Gastrocnemius medialis (tissue), 4 donors: ENCODE data around the gene CDK14. TPM values are rescaled to one million over a fixed set of nuclear protein-coding genes. Genes with fewer than 3 reads are reported as not detected.

ENCODE experiments used
- ATAC-seq, 2 donors: fragments of 150-250 bp; one replicate each; pipeline ENCODE4 v1.9.1; 2016
- DNase-seq, 2 donors: peaks; one replicate each; pipeline ENCODE4 v3.0.0-alpha.2; 2019
- H3K27ac ChIP-seq, 4 donors: fragments of 200-600 bp; sonication (generic); 1 replicate in 1 of 4; 2 replicates in 3 of 4; pipeline ENCODE4 v1.5.1; 2016 to 2018; ENCODE audit warnings: mild to moderate bottlenecking in 2 of 4, moderate library complexity in 1 of 4
- H3K27me3 ChIP-seq, 3 donors: fragments of 200-600 bp; sonication (generic) in 2 of 3; 1 replicate in 1 of 3; 2 replicates in 2 of 3; pipeline versions ENCODE4 v1.5.1 to v1.6.0; 2016 to 2019; ENCODE audit warnings: mild to moderate bottlenecking in 1 of 3, moderate library complexity in 1 of 3
- H3K36me3 ChIP-seq, 2 donors: fragments of 200-600 bp; sonication (generic) in 1 of 2; one replicate each; pipeline ENCODE4 v1.5.1; 2017 to 2018
- H3K4me1 ChIP-seq, 2 donors: fragments of 200-600 bp; sonication (generic) in 1 of 2; one replicate each; pipeline ENCODE4 v1.5.1; 2016 to 2017; ENCODE audit warnings: mild to moderate bottlenecking in 2 of 2
- H3K4me3 ChIP-seq, 4 donors: fragments of 200-600 bp; sonication (generic) in 3 of 4; 1 replicate in 1 of 4; 2 replicates in 3 of 4; pipeline ENCODE4 v1.5.1; 2016 to 2019; ENCODE audit warnings: mild to moderate bottlenecking in 2 of 4
- H3K9me3 ChIP-seq, 3 donors: fragments of 200-600 bp; sonication (generic) in 2 of 3; 1 replicate in 1 of 3; 2 replicates in 2 of 3; pipeline ENCODE4 v1.5.1; 2016 to 2019
- CTCF ChIP-seq, 5 experiments: fragments of 450-650 bp in 3 of 5; fragments of 200-600 bp in 2 of 5; sonication (generic) in 2 of 5; IDR thresholded peaks in 4 of 5; conservative IDR thresholded peaks in 1 of 5; 1 replicate in 4 of 5; 2 replicates in 1 of 5; pipeline ENCODE4 v1.5.1; 2016 to 2019; ENCODE audit warnings: antibody characterized with exemption in 5 of 5, mild to moderate bottlenecking in 3 of 5, moderate library complexity in 3 of 5
- POLR2A ChIP-seq, 2 donors: fragments of 450-650 bp; IDR thresholded peaks; one replicate each; pipeline ENCODE4 v1.6.1; 2017; ENCODE audit warnings: antibody characterized with exemption in 2 of 2, mild to moderate bottlenecking in 2 of 2, moderate library complexity in 2 of 2
- in situ Hi-C, 4 donors: fragments of 200-750 bp; cut with MboI; loops; one replicate each; pipeline versions ENCODE4 v1.15.0 to v1.8.0; 2017; ENCODE audit warnings: low sequenced_read_pairs in 4 of 4
- intact Hi-C: fragments of 100-400 bp; cut with DNase I; formaldehyde crosslinking; loops from one replicate; pipeline ENCODE4 v1.15.1; 2023; ENCODE audit warnings: low total_unique reads
- total RNA-seq, 4 donors: library from RNA; depleted of rRNA; stranded (reverse); fragments of >200 nt; gene quantifications; one replicate each; pipeline versions ENCODE4 v1.1.0 to v1.2.3, GENCODE V29; 2016

The CDK14 gene
- total RNA-seq, 4 donors from 2014 or later, result 3.9 to 8.6 (median 7.3) TPM

- Histone ChIP-seq H3K27ac (no peak overlapping the region), H3K27me3 (no peaks in the 10 kb centered on the region), H3K9me3 (no peaks in the 10 kb centered on the region), H3K36me3 (no peaks in the 10 kb centered on the region), H3K4me3 (no peak overlapping the region), H3K4me1 (no peaks in the 10 kb centered on the region)
- intact Hi-C loops (no loop called here), in situ Hi-C loops (no loop called here)
- no peak for DNase-seq
- no peak for ATAC-seq
- TF ChIP-seq CTCF (IDR thresholded peaks at IDR 0.05 in 4 of 5, conservative IDR thresholded peaks at IDR 0.05 in 1 of 5) (no peak), POLR2A (IDR thresholded peaks at IDR 0.05) (no peak)
Measured at GRCh38 chr7:90968871-90969270, 372.8 kb downstream of the CDK14 start.

DNA sequence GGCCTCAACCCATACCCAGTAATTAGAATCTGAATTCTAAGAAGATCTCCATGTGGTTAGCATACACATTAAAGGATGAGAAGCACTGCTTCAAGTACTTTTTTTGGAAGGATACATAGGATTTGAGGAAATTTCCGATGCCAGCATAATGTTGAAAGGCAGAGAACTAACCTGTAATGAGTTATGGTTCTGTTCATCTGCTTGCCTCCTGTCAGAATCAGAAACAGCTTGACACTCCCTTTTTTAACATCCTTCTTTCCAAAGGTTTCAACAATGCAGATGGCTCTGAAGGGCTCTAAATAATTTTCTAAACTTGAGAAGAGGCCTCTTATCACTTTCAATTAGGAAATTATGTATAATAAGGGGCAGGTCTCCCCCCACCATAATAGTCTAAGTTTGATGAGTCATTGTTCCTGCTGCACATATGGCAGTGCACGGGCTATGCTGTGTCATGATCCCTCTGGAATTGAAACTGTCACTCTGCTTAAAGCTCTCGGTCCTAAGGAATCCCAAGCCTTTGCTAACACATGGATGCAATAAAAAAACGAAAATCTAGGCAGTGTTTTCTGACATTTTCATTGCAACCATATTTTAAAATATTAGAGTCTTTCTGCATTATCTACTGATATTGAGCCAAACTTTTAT lies 376.9 kb downstream of the CDK14 start:
- H3K27ac ChIP-seq, result no peak overlapping the region
- H3K36me3 ChIP-seq, result no peaks in the 10 kb centered on the region
- in situ Hi-C loops (no loop called here), intact Hi-C loops (no loop called here)
- DNase-seq (no peak), ATAC-seq (no peak)
- no peaks in the 10 kb centered on the region for H3K9me3 ChIP-seq
- no peaks in the 10 kb centered on the region for H3K4me1 ChIP-seq
- TF ChIP-seq CTCF (IDR thresholded peaks at IDR 0.05 in 4 of 5, conservative IDR thresholded peaks at IDR 0.05 in 1 of 5) (no peak), POLR2A (IDR thresholded peaks at IDR 0.05) (no peak)
- H3K27me3 ChIP-seq, result no peaks in the 10 kb centered on the region
- no peak overlapping the region for H3K4me3 ChIP-seq

DNA sequence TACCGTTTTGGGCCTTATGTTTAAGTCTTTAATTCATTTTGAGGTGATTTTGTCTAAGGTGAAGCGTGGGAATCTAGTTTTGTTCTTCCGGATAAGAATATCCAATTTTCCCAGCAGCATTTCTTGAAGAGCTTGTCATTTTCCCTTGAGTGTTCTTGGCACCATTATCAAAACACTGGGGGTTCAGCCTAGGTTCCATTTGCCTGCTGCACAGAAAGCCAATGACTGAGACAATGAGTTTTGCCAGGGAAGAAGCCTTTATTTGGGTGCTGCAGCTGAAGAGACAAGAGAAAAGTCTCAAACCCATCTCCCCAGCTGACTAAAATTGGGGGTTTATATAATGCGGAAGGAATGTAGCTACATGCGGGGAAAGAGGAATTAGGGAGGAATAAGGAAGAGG lies 380.9 kb downstream of the CDK14 start:
- Histone ChIP-seq H3K27ac (no peak overlapping the region), H3K4me3 (no peak overlapping the region), H3K4me1 (no peaks in the 10 kb centered on the region), H3K36me3 (no peaks in the 10 kb centered on the region), H3K9me3 (no peaks in the 10 kb centered on the region), H3K27me3 (no peaks in the 10 kb centered on the region)
- intact Hi-C loops, result no loop called here
- no peak for TF ChIP-seq CTCF (IDR thresholded peaks at IDR 0.05 in 4 of 5, conservative IDR thresholded peaks at IDR 0.05 in 1 of 5)
- no peak for TF ChIP-seq POLR2A (IDR thresholded peaks at IDR 0.05)
- in situ Hi-C loops, result no loop called here
- ATAC-seq (no peak), DNase-seq (no peak)

DNA sequence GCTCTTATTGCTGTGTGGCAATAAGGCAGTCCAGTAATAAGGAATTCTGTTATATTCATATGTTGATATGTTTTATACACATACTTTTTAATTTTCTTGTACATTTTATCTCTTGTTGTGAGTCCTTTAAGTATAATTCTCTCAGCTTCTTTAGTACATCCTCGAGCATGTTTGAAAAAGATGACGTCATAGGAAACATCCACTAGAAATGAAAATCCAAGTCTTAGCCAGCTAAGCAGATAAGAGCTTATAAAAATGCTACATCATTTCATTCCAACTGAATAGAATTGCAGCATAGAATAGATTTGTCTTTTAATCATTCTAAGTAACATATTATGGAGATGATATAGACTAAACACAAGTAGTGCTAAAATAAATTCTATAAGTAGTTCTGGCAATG lies 384.4 kb downstream of the CDK14 start:
- Histone ChIP-seq H3K27me3 (no peaks in the 10 kb centered on the region), H3K27ac (no peak overlapping the region), H3K4me1 (no peaks in the 10 kb centered on the region), H3K36me3 (no peaks in the 10 kb centered on the region), H3K4me3 (no peak overlapping the region), H3K9me3 (no peaks in the 10 kb centered on the region)
- no peak for ATAC-seq
- no peak for DNase-seq
- intact Hi-C loops, result no loop called here
- TF ChIP-seq POLR2A (IDR thresholded peaks at IDR 0.05), result no peak
- no peak for TF ChIP-seq CTCF (IDR thresholded peaks at IDR 0.05 in 4 of 5, conservative IDR thresholded peaks at IDR 0.05 in 1 of 5)
- in situ Hi-C loops, result no loop called here

GRCh38 chr7:90982228-90982627 lies 386.1 kb downstream of the CDK14 start:
- DNase-seq (no peak), ATAC-seq (no peak)
- in situ Hi-C loops, result no loop called here
- intact Hi-C loops, result no loop called here
- Histone ChIP-seq H3K9me3 (no peaks in the 10 kb centered on the region), H3K4me1 (no peaks in the 10 kb centered on the region), H3K4me3 (no peak overlapping the region), H3K27ac (no peak overlapping the region), H3K36me3 (no peaks in the 10 kb centered on the region), H3K27me3 (no peaks in the 10 kb centered on the region)
- TF ChIP-seq POLR2A (IDR thresholded peaks at IDR 0.05) (no peak), CTCF (IDR thresholded peaks at IDR 0.05 in 4 of 5, conservative IDR thresholded peaks at IDR 0.05 in 1 of 5) (no peak)
